IMR-90 (cell line): ENCODE data around the gene TRPM6. TPM values are rescaled to one million over a fixed set of nuclear protein-coding genes. Genes with fewer than 3 reads are reported as not detected.

Experiments
- ATAC-seq: fragments of 200-7000 bp; cut with Tn5 transposase; 2 replicates; pipeline ENCODE4 v1.9.1; 2020; ENCODE audit warnings: low read depth, mild to moderate bottlenecking, moderate library complexity
- BruUV-seq: library from RNA; stranded (reverse); fragments of 400-500 nt; replicated peaks from 2 replicates; lab custom pipeline; 2021; lab: Mats Ljungman, UMichigan
- CTCF ChIA-PET: fragments of 300-600 bp; formaldehyde crosslinking; extraction: SDS; loops from one replicate; lab custom pipeline; 2021; ENCODE audit warnings: antibody characterized with exemption; lab: Yijun Ruan, JAX
- POLR2A ChIA-PET: fragments of 300-600 bp; sonication (Branson Sonifier 250); formaldehyde crosslinking; loops from one replicate; lab custom pipeline; 2022; ENCODE audit warnings: antibody characterized with exemption; ENCODE audit not compliant: unreplicated experiment; lab: Charles Lee
- DNase-seq: peaks from one replicate; pipeline ENCODE4 v3.0.0; 2013
- H2AFZ ChIP-seq: replicated peaks from 2 replicates; pipeline ENCODE3; 2013; ENCODE audit warnings: low read length, mild to moderate bottlenecking; ENCODE audit not compliant: poor library complexity
- H2AK5ac ChIP-seq: 2 replicates; pipeline ENCODE4 v1.6.1; 2013; ENCODE audit warnings: low read depth, low read length, inconsistent platforms
- H2AK9ac ChIP-seq: replicated peaks from 2 replicates; pipeline ENCODE3; 2013; ENCODE audit warnings: mild to moderate bottlenecking, low read depth, low read length, moderate library complexity; ENCODE audit not compliant: poor library complexity
- H2BK120ac ChIP-seq: 2 replicates; pipeline ENCODE4 v1.6.1; 2013; ENCODE audit warnings: low read depth, low read length, inconsistent platforms
- H2BK15ac ChIP-seq: 3 replicates; pipeline ENCODE4 v1.6.1; 2013; ENCODE audit warnings: low read depth, low read length, inconsistent platforms
- H2BK20ac ChIP-seq: 2 replicates; pipeline ENCODE4 v1.6.1; 2013; ENCODE audit warnings: low read depth, mild to moderate bottlenecking, inconsistent platforms, low read length, moderate library complexity
- H2BK5ac ChIP-seq: 2 replicates; pipeline ENCODE4 v1.6.1; 2013; ENCODE audit warnings: mild to moderate bottlenecking, low read depth, low read length, inconsistent platforms; ENCODE audit not compliant: poor library complexity, severe bottlenecking
- H3K14ac ChIP-seq: replicated peaks from 2 replicates; pipeline ENCODE4 v1.6.1; 2013; ENCODE audit warnings: low read depth, low read length, inconsistent platforms
- H3K18ac ChIP-seq: 2 replicates; pipeline ENCODE4 v1.6.1; 2013; ENCODE audit warnings: low read depth, low read length, control low read depth
- H3K23ac ChIP-seq: 2 replicates; pipeline ENCODE4 v1.6.1; 2013; ENCODE audit warnings: low read depth, low read length, inconsistent platforms
- H3K27ac ChIP-seq: 2 replicates; pipeline ENCODE4 v1.5.1; 2013; ENCODE audit warnings: mild to moderate bottlenecking, control low read depth, low read length; ENCODE audit not compliant: insufficient read depth
- H3K27me3 ChIP-seq: 2 replicates; pipeline ENCODE4 v1.6.1; 2013; ENCODE audit warnings: low read length; ENCODE audit not compliant: control insufficient read depth, insufficient read depth
- H3K36me3 ChIP-seq: 2 replicates; pipeline ENCODE4 v1.6.1; 2013; ENCODE audit warnings: low read length, mixed read lengths; ENCODE audit not compliant: control insufficient read depth, insufficient read depth
- H3K4ac ChIP-seq: 2 replicates; pipeline ENCODE4 v1.6.1; 2013; ENCODE audit warnings: low read depth, low read length, inconsistent platforms
- H3K4me1 ChIP-seq: 2 replicates; pipeline ENCODE4 v1.6.1; 2013; ENCODE audit warnings: low read length, mixed read lengths; ENCODE audit not compliant: control insufficient read depth, insufficient read depth
- H3K4me2 ChIP-seq: 2 replicates; pipeline ENCODE4 v1.6.1; 2013; ENCODE audit warnings: low read depth, mild to moderate bottlenecking, control low read depth, low read length, moderate library complexity
- H3K4me3 ChIP-seq: 2 replicates; pipeline ENCODE4 v1.5.1; 2013; ENCODE audit warnings: low read depth, mild to moderate bottlenecking, control low read depth, low read length, moderate library complexity; ENCODE audit not compliant: insufficient read depth
- H3K56ac ChIP-seq: 2 replicates; pipeline ENCODE4 v1.6.1; 2013; ENCODE audit warnings: low read length, inconsistent platforms; ENCODE audit not compliant: insufficient read depth; ENCODE audit errors: extremely low read depth
- H3K79me1 ChIP-seq, 2 experiments: 2 replicates each; pipeline ENCODE4 v1.6.1; 2013; ENCODE audit warnings: low read length in 2 of 2, inconsistent platforms in 1 of 2, low read depth in 1 of 2
- H3K9ac ChIP-seq: 2 replicates; pipeline ENCODE4 v1.6.1; 2013; ENCODE audit warnings: low read depth, low read length, control low read depth
- H3K9me1 ChIP-seq: 2 replicates; pipeline ENCODE4 v1.6.1; 2013; ENCODE audit warnings: low read length, inconsistent platforms; ENCODE audit not compliant: insufficient read depth
- H3K9me3 ChIP-seq: 2 replicates; pipeline ENCODE4 v1.6.1; 2013; ENCODE audit warnings: low read length; ENCODE audit not compliant: control insufficient read depth, insufficient read depth
- H4K20me1 ChIP-seq: 2 replicates; pipeline ENCODE4 v1.6.1; 2013; ENCODE audit warnings: low read length, inconsistent platforms; ENCODE audit not compliant: insufficient read depth
- H4K5ac ChIP-seq: 2 replicates; pipeline ENCODE4 v1.6.1; 2013; ENCODE audit warnings: mild to moderate bottlenecking, low read depth, low read length, control low read depth
- H4K8ac ChIP-seq, 2 experiments: 2 replicates each; pipeline ENCODE4 v1.6.1; 2013; ENCODE audit warnings: low read depth in 2 of 2, low read length in 2 of 2, control low read depth in 1 of 2, inconsistent platforms in 1 of 2
- H4K91ac ChIP-seq: 2 replicates; pipeline ENCODE4 v1.6.1; 2013; ENCODE audit warnings: low read depth, low read length, inconsistent platforms; ENCODE audit not compliant: insufficient read depth
- MAZ ChIP-seq: IDR thresholded peaks from 2 replicates; pipeline ENCODE4 v1.6.1; 2012; ENCODE audit warnings: low read depth, mild to moderate bottlenecking, low read length, improper control_type of control experiment, moderate library complexity, borderline replicate concordance
- RFX5 ChIP-seq: IDR thresholded peaks from 2 replicates; pipeline ENCODE4 v1.8.0; 2012; ENCODE audit warnings: low read depth, mild to moderate bottlenecking, low read length, moderate library complexity
- WGBS, 2 experiments: methylation state at CpG; one replicate each; pipeline versions ENCODE4 v1.1.5 to v1.1.7; 2013; ENCODE audit warnings: missing lambda C conversion rate in 2 of 2; ENCODE audit not compliant: insufficient read length in 1 of 2; ENCODE audit errors: extremely low coverage in 2 of 2; 5-methylcytosine and 5-hydroxymethylcytosine counted together
- dilution Hi-C: fragments of 300-500 bp; cut with HindIII; formaldehyde crosslinking; loops from one replicate; pipeline ENCODE4 v1.14.3; 2018; ENCODE audit warnings: low sequenced_read_pairs; ENCODE audit not compliant: unreplicated experiment
- in situ Hi-C: fragments of 300-500 bp; cut with MboI; formaldehyde crosslinking; loops from 3 replicates; pipeline ENCODE4 v1.14.3; 2019; ENCODE audit warnings: low sequenced_read_pairs, inconsistent platforms, mixed read lengths
- intact Hi-C: fragments of 100-400 bp; cut with micrococcal nuclease; formaldehyde crosslinking; loops from 2 replicates; pipeline ENCODE4 v1.10.0; 2022
- polyA plus RNA-seq, 3 experiments: library from polyadenylated mRNA; depleted of rRNA; stranded (reverse); fragments of >200 nt; gene quantifications; 2 replicates each; pipeline ENCODE4 v1.2.3, GENCODE V29; 2012; ENCODE audit warnings: low replicate concordance in 1 of 3
- total RNA-seq: library from RNA; depleted of rRNA; stranded (reverse); fragments of >200 nt; gene quantifications from 2 replicates; pipeline ENCODE4 v1.2.3, GENCODE V29; 2012
- TF ChIP-seq, protein P1 (sequence below): conservative IDR thresholded peaks from 2 replicates; pipeline ENCODE4 v1.5.1; 2012; ENCODE audit warnings: mild to moderate bottlenecking, low read depth, low read length, improper control_type of control experiment

The TRPM6 gene
- total and polyA plus RNA-seq, 2 of the 4 experiments (the other 2 are of a cell fraction), result under 0.01 to 0.02 TPM

DNA sequence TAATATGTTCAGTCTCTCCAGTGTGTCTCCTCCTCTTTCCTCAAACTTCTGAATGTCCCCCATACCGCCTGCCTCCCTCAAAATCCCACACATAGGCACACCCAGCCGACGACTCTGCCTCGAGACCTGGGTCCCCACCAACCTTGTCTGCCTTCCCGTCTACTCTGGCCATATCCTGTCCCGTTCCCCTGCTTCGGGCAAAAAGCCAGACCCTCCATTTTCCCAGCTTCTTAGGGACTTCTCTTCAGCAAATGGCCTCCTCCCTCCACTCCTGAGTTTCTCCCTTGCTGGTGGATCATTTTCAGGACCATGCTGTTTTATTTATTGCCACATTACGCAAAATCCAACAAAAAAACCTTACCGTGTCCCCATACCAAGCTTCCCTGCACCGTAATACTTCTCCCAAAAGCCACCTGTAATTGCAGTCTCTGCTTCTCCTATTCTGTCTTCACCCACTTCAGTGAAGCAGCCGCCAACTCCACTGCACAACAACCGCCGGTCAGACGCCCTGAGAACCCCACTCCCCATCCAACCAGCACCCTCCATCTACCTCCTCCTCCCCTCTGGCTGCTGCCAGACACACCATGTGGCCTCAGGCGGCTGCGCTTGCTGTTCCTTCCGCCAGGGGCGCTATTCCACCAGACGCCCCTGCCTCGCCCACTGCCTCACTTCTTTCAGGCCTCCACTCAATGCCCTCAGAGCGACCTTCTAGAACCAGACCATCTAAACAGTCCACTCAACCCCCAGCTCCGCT, 117.0 kb downstream of the TRPM6 start:
- H2AK9ac ChIP-seq, result no peak overlapping the region
- no peak for TF ChIP-seq RFX5
- TF ChIP-seq MAZ, result no peak
- TF ChIP-seq, protein P1, sequence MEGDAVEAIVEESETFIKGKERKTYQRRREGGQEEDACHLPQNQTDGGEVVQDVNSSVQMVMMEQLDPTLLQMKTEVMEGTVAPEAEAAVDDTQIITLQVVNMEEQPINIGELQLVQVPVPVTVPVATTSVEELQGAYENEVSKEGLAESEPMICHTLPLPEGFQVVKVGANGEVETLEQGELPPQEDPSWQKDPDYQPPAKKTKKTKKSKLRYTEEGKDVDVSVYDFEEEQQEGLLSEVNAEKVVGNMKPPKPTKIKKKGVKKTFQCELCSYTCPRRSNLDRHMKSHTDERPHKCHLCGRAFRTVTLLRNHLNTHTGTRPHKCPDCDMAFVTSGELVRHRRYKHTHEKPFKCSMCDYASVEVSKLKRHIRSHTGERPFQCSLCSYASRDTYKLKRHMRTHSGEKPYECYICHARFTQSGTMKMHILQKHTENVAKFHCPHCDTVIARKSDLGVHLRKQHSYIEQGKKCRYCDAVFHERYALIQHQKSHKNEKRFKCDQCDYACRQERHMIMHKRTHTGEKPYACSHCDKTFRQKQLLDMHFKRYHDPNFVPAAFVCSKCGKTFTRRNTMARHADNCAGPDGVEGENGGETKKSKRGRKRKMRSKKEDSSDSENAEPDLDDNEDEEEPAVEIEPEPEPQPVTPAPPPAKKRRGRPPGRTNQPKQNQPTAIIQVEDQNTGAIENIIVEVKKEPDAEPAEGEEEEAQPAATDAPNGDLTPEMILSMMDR, result peak; percentile 41
- in situ Hi-C loops, result loop anchor here (5.0 kb wide), 1 partner anchor 307 kb away; no protein-coding TSS in a partner anchor
- H2AK5ac ChIP-seq, result peak overlapping the region; percentile 15; the same call in 1 of the 2 replicates
- no peak overlapping the region for H2BK20ac ChIP-seq
- no peak overlapping the region for H2BK5ac ChIP-seq
- DNase-seq (no peak), ATAC-seq (no peak; the same call in 1 of the 2 replicates)
- H3K79me1 ChIP-seq, result no peaks in the 10 kb centered on the region
- H4K8ac ChIP-seq, result no peak overlapping the region
- no peak overlapping the region for H3K27ac ChIP-seq
- no peaks in the 10 kb centered on the region for H3K9me3 ChIP-seq
- no peak overlapping the region for H2BK120ac ChIP-seq
- H3K4me2 ChIP-seq, result no peak overlapping the region
- H4K20me1 ChIP-seq, result no peaks in the 10 kb centered on the region
- no peak overlapping the region for H2BK15ac ChIP-seq
- no peaks in the 10 kb centered on the region for H3K36me3 ChIP-seq
- POLR2A ChIA-PET, result no interaction called here
- 0 out of 2 replicates have a peak, but pooled peaks cover 3% of the 10 kb centered on the region for H3K27me3 ChIP-seq
- H3K14ac ChIP-seq, result no peak overlapping the region
- intact Hi-C loops, result no loop called here
- no peaks in the 10 kb centered on the region for H3K9me1 ChIP-seq
- H3K56ac ChIP-seq, result no peak overlapping the region
- 71% methylated on average over 15 of the region's 22 CpGs; no CpG with 5 or more reads in 1 of the 2 experiments for WGBS, 2 experiments
- H3K9ac ChIP-seq, result no peak overlapping the region
- H3K18ac ChIP-seq, result no peak overlapping the region
- H2AFZ ChIP-seq, result peak overlapping the region; percentile 54
- no peak overlapping the region for H4K5ac ChIP-seq
- H3K23ac ChIP-seq, result no peak overlapping the region
- H3K4ac ChIP-seq, result no peak overlapping the region
- dilution Hi-C loops, result no loop called here
- H3K4me1 ChIP-seq, result no peaks in the 10 kb centered on the region
- BruUV-seq, result no TSS peak
- H4K91ac ChIP-seq, result no peak overlapping the region
- CTCF ChIA-PET, result interaction anchor here (0.6 to 1.2 kb wide), 4 partner anchors 10 to 1362 kb away, joined by 3 read pairs; no protein-coding TSS in a partner anchor
- H3K4me3 ChIP-seq, result no peak overlapping the region
